Hematopoietic multipotent progenitor cell treated with erythropoietin and hydrocortisone succinate and interleukin-3 and kit ligand, for 15 days (in vitro differentiated cells): ENCODE data around the gene HEXIM1.
A peak's percentile ranks its signal among the peaks of the same experiment; 100 is the strongest.
"Not testable (repeated sequence)": the region's sequence is repeated elsewhere in the genome, so short reads cannot be mapped to it uniquely, and the experiment has no call there.

Source experiments
- DNase-seq: peaks from one replicate; pipeline ENCODE4 v3.0.0-alpha.2; 2015; ENCODE audit warnings: low spot score

The HEXIM1 gene

DNA sequence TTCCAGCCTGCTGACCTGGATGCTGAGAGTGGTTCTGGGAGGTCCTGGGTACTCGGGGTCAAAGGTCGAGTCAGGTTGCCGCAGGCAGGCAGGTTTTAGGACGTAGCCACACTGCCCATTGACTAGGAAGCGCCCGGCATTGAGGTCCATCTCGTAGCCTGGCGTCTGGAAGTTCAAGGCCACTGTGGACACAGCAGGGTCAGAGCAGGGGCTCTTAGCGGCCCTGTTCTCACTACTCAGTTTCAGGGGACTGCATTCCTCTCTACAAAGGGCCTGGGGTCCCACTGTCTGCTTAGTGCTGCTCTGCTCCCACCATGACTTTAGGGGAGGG, 34.9 kb upstream of the HEXIM1 start:
- DNase-seq = no peak

GRCh38 chr17:45114117-45114932, 34.0 kb upstream of the HEXIM1 start:
- no peak for DNase-seq

DNA sequence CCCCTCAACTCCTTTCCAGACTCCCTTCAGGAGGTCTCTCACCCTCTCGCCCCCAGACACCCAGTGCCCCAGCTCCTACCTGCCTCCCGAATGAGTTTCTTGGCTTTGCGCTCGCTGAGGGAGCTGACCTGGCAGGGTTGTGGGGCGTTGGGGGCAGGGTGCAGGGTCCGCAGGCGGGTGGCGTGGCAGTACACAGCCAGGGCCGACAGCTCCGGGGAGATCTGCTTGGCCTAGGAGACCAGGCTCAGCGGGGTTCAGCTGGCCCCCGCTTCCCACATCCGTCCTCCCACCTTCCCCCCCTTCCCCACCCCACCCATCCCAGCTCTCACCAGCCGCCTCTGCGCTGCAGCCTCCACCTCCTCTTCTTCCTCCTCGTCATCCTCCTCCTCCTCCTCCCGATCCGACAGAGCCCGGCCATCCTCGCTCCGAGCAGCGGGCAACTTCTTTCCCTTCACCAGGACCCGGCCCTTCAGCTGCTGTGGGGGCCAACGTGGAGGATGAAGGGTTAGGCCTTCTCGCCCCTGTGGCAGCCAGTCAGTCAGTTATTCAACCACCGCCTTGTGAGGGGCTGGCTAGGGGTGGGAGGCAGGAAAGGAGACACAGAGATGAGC, 33.2 kb upstream of the HEXIM1 start:
- DNase-seq = no peak

DNA sequence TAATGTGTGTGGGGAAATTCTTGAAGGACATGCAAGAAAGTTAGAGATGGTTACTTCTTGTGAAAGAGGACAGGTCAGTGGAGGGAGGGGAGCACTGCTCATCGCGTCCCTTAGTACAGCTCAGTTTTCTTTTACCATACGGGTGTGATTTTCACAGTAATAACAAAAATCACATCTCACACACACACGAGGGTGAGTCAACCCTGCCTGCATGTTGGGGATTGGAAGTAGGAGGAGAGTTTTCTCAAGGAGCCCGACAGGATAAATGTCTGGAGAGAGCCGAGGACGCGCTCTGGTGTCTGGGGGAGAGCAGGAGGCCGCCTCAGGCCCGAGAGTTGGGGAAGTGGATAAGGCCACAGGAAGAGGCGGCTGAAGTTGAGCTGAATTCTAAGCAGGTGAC, 32.4 kb upstream of the HEXIM1 start:
- DNase-seq = no peak

GRCh38 chr17:45116434-45117016, 31.8 kb upstream of the HEXIM1 start:
- no peak for DNase-seq

DNA sequence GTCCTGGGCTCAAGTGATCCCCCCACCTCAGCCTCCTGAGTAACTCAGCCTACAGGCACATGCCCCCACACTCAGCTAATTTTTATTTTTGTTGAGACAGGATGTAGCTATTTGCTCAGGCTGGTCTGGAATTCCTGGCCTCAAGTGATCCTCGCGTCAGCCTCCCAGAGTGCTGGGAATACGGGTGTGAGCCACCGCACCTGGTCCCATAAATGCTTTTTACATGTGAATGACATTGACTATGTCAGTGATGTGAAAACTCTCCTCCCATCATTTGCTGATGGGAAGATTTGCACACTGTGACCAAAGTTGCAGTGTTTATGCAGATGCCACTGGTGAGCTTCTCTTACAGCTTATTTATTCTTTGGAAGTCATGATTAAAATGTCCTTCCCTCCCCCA, 30.9 kb upstream of the HEXIM1 start:
- no peak for DNase-seq

- no peak for DNase-seq
Observed at GRCh38 chr17:45117848-45118646, 30.2 kb upstream of the HEXIM1 start.

DNA sequence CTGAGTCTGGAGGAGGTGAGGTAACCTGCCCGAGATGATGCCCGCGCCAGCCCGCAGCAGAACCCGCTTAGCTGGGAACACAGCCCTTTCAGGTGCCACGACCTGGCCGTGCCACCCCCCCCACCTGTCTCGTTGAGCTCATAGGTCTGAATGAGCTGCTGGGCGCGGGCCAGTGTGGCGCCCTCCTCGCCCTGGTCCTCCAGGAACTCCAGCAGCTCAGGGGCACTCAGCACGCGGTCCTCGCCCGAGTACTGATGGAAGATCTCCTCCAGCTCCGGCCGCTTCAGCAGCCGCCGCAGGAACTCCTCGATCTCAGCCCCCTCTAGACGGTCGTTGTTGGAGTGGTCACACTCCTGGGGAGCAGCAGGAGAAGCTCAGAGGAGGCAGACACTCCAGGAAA, 29.6 kb upstream of the HEXIM1 start:
- DNase-seq = no peak

DNA sequence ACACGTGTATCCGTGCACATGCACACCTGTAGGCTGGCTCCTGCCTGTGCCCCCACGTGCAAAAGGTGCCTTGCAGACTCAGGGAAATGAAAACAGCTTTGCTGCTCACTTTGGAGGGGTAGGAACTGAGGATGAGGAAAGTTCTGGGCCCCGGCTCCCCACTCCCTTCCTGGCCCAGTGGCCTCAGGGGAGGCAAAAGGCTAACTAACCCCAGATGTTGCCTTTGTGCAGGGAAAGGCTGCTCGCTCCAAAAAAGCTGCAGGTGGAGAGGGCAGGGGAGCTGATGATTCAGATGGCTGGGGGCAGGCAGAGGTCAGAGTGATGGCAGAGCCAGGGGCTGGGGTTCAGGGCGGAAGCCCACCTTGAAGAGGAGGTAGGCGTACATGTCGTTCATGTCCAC, 28.3 kb upstream of the HEXIM1 start:
- no peak for DNase-seq

DNA sequence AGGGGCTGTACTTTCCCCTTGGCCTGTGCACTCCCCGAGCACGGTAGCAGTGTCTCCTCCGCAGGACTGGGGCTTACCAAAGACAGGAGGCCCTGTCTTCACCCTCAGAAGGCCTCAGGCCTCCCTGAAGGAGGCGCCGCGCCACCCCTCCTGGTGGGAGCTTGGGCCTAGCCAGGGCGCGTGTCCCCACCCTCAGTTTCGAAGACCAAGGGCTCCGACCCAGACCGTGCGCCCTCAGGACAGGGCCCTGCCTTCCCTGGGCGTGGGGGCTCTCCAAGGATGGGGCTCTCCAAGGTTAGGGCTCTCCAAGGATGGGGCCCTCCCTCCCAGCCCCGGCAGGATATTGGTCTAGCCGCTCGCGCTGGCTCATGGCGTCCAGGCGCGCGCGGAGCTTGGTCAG, 27.7 kb upstream of the HEXIM1 start:
- DNase-seq = no peak

DNA sequence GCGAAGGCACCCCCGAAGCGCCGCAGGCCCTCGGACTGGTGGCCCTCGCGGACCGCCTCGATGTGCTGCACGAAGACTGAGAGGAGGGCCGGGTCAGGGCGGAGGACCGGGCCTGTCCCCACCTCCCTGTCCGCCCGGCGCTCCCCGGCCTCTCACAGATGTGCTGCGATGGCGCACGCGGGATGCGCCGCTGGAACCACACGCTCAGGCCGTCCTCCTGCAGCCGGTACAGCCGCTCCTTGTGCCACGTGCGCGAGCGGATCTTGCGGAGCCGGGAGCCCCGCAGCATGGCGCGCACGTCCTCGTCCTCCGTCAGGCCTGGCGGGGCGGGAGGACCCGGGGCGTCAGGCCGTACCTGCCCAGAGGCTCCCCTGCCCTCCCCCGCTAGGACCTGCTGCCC, 27.2 kb upstream of the HEXIM1 start:
- no peak for DNase-seq

- no peak for DNase-seq
Observed at GRCh38 chr17:45123076-45123770, 25.1 kb upstream of the HEXIM1 start.

- DNase-seq = peak; percentile 22
Observed at GRCh38 chr17:45123930-45124796, 24.1 kb upstream of the HEXIM1 start.

GRCh38 chr17:45124797-45125122, 23.5 kb upstream of the HEXIM1 start:
- not testable (repeated sequence) for DNase-seq

DNA sequence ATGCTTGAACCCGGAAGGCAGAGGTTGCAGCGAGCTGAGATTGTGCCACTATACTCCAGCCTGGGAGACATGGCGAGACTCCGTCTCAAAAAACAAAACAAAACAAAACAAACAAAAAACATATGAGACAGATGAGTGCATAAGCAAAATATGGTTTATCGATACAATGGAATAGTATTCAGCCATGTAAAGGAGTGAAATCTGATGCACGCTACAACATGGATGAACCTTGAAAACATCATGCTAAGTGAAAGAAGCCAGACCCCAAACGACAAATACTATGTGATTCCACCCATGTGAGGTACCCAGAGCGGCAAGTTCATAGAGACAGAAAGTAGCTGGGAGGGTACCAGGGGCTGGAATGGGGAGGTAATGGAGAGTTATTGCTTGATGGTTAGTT, 22.8 kb upstream of the HEXIM1 start:
- DNase-seq = no peak

GRCh38 chr17:45127207-45127547, 21.1 kb upstream of the HEXIM1 start:
- no peak for DNase-seq

GRCh38 chr17:45127548-45128300, 20.6 kb upstream of the HEXIM1 start:
- no peak for DNase-seq

GRCh38 chr17:45128331-45128730, 19.9 kb upstream of the HEXIM1 start:
- DNase-seq = no peak

DNA sequence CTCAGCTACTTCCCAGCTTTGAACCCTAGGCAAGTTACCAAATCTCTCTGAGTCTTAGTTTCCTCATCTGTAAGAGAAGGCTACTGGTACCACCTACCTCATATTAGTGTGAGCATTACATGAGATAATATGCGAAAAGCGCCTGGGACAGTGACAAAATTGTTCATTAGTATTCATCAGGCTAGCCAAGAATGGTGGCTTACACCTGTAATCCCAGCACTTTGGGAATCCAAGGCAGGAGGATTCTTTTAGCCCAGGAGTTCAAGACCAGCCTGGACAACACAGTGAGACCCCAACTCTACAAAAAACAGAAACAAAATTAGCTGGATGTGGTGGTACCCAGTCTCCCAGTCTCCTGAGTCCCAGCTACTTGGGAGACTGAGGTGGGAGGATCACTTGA, 19.3 kb upstream of the HEXIM1 start:
- DNase-seq = no peak

DNA sequence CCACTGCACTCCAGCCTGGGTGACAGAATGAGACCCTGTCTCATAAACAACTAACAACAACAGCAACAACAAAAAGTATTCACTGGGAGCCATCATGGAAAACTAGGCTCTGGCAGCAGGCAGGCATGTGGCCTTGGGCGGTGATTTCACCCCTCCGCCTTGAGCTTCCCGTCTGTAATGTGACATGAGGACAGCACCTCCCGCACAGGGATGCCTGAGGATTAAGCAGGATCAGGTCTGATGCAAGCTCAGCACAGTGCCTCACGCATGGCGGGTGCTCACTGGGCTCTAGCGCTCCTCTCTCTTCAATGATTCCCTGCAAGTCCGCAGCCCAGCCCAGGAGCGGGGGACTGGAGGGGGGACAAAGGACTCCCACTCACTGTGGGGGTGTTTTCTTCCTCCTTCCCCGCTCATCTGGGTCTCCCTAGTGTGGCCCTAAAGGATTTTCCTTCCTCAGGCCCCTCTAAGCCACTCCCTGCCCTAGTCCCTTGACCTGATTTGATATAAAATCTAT, 18.8 kb upstream of the HEXIM1 start:
- DNase-seq = no peak
